GM18505 (cell line): ENCODE results near the gene NDUFC2.
"Not testable (repeated sequence)": the region's sequence is repeated elsewhere in the genome, so short reads cannot be mapped to it uniquely, and the experiment has no call there.

ENCODE experiments used
- ATAC-seq: cut with Tn5 transposase; IDR thresholded peaks from one replicate; pipeline ENCODE4 v1.9.1; 2021; ENCODE audit not compliant: unreplicated experiment
- POLR2A ChIP-seq: IDR thresholded peaks from 4 replicates; pipeline ENCODE4 v1.6.1; 2011; ENCODE audit warnings: borderline replicate concordance; ENCODE audit not compliant: insufficient read depth, insufficient read length; ENCODE audit errors: extremely low read depth

Gene NDUFC2

GRCh38 chr11:78085972-78086371, 6.3 kb upstream of the NDUFC2 start:
- no peak for TF ChIP-seq POLR2A
- ATAC-seq = no peak

GRCh38 chr11:78084506-78084905, 4.8 kb upstream of the NDUFC2 start:
- ATAC-seq = not testable (repeated sequence)

- no peak for ATAC-seq
- no peak for TF ChIP-seq POLR2A
Measured at GRCh38 chr11:78083021-78083420, 3.4 kb upstream of the NDUFC2 start.

- ATAC-seq = no peak
- no peak for TF ChIP-seq POLR2A
Measured at GRCh38 chr11:78082146-78082545, 2.5 kb upstream of the NDUFC2 start.

GRCh38 chr11:78081583-78081982, 1.9 kb upstream of the NDUFC2 start:
- no peak for TF ChIP-seq POLR2A

GRCh38 chr11:78080818-78081495, 1.3 kb upstream of the NDUFC2 start:
- no peak for TF ChIP-seq POLR2A
- no peak for ATAC-seq

More at GRCh38 chr11:78081583-78081982, 1.9 kb upstream of the NDUFC2 start:
- no peak for ATAC-seq

- no peak for ATAC-seq
- TF ChIP-seq POLR2A = no peak
Measured at GRCh38 chr11:78080084-78080817, 589 bp upstream of the NDUFC2 start.

GRCh38 chr11:78078218-78079167, 1.2 kb downstream of the NDUFC2 start:
- no peak for TF ChIP-seq POLR2A
- ATAC-seq = no peak

- ATAC-seq = not testable (repeated sequence)
Measured at GRCh38 chr11:78077592-78077991, 2.1 kb downstream of the NDUFC2 start.

GRCh38 chr11:78076733-78077403, 2.8 kb downstream of the NDUFC2 start:
- ATAC-seq = no peak
- no peak for TF ChIP-seq POLR2A

- ATAC-seq = no peak
- TF ChIP-seq POLR2A = no peak
Measured at GRCh38 chr11:78074756-78075155, 4.9 kb downstream of the NDUFC2 start.

GRCh38 chr11:78072455-78072854, 7.2 kb downstream of the NDUFC2 start:
- no peak for ATAC-seq
- no peak for TF ChIP-seq POLR2A

GRCh38 chr11:78071717-78072116, 7.9 kb downstream of the NDUFC2 start:
- no peak for ATAC-seq
- no peak for TF ChIP-seq POLR2A
